Fibroblast of pulmonary artery (primary cell): ENCODE measurements around the gene EGLN3.
"Not testable (repeated sequence)": the region's sequence is repeated elsewhere in the genome, so short reads cannot be mapped to it uniquely, and the experiment has no call there.

ENCODE experiments used
- DNase-seq: peaks from one replicate; pipeline ENCODE4 v3.0.0-alpha.2; 2010; ENCODE audit warnings: low read depth
- H3K4me3 ChIP-seq: replicated peaks from 2 replicates; pipeline ENCODE4 v1.5.1; 2011; ENCODE audit warnings: low read depth, mild to moderate bottlenecking, control low read depth, low read length, moderate library complexity
- TF ChIP-seq, protein P1 (sequence below): IDR thresholded peaks from 2 replicates; pipeline ENCODE4 v1.5.1; 2011; ENCODE audit warnings: mild to moderate bottlenecking, control low read depth, low read length, inconsistent platforms; ENCODE audit errors: missing control alignments

EGLN3 gene

DNA sequence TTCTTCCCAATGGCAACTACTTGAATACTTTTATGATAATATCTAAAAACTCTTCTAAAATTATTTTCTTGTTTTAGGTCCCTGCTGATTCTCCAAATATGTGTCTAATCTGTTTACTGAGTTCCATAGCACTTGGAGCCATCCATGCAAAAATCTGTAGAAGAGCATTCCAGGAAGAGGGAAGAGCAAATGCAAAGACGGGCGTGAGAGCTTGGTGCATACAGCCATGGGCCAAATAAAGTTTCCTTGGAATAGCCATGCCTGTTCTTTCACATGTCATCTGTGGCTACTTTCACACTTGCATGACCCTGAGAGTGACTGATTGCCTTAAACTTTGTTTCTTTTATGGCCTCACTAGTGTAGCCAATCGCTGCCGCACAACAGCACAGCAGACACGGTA, 13.0 kb upstream of the EGLN3 start:
- TF ChIP-seq, protein P1, sequence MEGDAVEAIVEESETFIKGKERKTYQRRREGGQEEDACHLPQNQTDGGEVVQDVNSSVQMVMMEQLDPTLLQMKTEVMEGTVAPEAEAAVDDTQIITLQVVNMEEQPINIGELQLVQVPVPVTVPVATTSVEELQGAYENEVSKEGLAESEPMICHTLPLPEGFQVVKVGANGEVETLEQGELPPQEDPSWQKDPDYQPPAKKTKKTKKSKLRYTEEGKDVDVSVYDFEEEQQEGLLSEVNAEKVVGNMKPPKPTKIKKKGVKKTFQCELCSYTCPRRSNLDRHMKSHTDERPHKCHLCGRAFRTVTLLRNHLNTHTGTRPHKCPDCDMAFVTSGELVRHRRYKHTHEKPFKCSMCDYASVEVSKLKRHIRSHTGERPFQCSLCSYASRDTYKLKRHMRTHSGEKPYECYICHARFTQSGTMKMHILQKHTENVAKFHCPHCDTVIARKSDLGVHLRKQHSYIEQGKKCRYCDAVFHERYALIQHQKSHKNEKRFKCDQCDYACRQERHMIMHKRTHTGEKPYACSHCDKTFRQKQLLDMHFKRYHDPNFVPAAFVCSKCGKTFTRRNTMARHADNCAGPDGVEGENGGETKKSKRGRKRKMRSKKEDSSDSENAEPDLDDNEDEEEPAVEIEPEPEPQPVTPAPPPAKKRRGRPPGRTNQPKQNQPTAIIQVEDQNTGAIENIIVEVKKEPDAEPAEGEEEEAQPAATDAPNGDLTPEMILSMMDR = no peak
- DNase-seq = no peak
- no peak overlapping the region for H3K4me3 ChIP-seq

- not testable (repeated sequence) for H3K4me3 ChIP-seq, DNase-seq
Measured at GRCh38 chr14:33962466-33962865, 11.6 kb upstream of the EGLN3 start.

- H3K4me3 ChIP-seq = no peak overlapping the region
- no peak for DNase-seq
- TF ChIP-seq, protein P1 = no peak
Measured at GRCh38 chr14:33962016-33962415, 11.1 kb upstream of the EGLN3 start.

- H3K4me3 ChIP-seq = no peak overlapping the region
- TF ChIP-seq, protein P1 = no peak
Measured at GRCh38 chr14:33959692-33960151, 8.8 kb upstream of the EGLN3 start.

GRCh38 chr14:33958605-33959226, 7.8 kb upstream of the EGLN3 start:
- no peak overlapping the region for H3K4me3 ChIP-seq
- TF ChIP-seq, protein P1 = no peak
- DNase-seq = no peak

More at GRCh38 chr14:33959692-33960151, 8.8 kb upstream of the EGLN3 start:
- no peak for DNase-seq

GRCh38 chr14:33957993-33958392, 7.1 kb upstream of the EGLN3 start:
- DNase-seq = no peak
- TF ChIP-seq, protein P1 = no peak

DNA sequence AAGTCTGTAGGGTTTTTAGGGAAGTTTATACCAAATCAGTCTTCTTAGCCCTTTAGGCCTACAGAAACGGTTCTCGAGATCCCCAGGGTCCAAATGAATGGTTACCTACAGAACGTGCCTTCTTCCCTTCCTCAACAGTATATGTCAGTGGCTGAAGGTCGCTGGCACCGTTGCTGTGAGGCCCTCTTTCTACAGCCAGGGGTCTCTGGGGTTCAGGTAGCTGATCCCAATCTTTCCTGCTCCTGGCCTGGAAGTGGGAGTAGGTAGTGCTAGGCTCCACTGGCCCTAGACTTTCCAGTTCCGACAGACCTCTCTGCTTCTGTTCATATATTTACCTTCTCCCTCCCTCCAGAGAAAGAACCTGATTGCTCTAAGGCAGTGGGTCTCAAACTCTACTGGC, 6.4 kb upstream of the EGLN3 start:
- H3K4me3 ChIP-seq = no peak overlapping the region
- no peak for DNase-seq
- TF ChIP-seq, protein P1 = no peak

More at GRCh38 chr14:33957993-33958392, 7.1 kb upstream of the EGLN3 start:
- no peak overlapping the region for H3K4me3 ChIP-seq
